Trophoblast cell (in vitro differentiated cells and primary cell): Measurements from ENCODE around the gene IRS2.

Experiments
- DNase-seq, 2 donors: peaks; one replicate each; pipeline ENCODE4 v3.0.0-alpha.2; 2016
- H2AFZ ChIP-seq: 2 replicates; pipeline ENCODE4 v1.6.1; 2013; ENCODE audit warnings: low read length, moderate library complexity, mild to moderate bottlenecking; ENCODE audit not compliant: insufficient read depth, poor library complexity
- H2AK5ac ChIP-seq: 2 replicates; pipeline ENCODE4 v1.6.1; 2013; ENCODE audit warnings: mild to moderate bottlenecking, low read length
- H2BK120ac ChIP-seq: 2 replicates; pipeline ENCODE4 v1.6.1; 2013; ENCODE audit warnings: low read length, mild to moderate bottlenecking, moderate library complexity; ENCODE audit not compliant: insufficient read depth, poor library complexity
- H2BK12ac ChIP-seq: 2 replicates; pipeline ENCODE4 v1.6.1; 2013; ENCODE audit warnings: mild to moderate bottlenecking, low read length, moderate library complexity
- H2BK5ac ChIP-seq: 2 replicates; pipeline ENCODE4 v1.6.1; 2013; ENCODE audit warnings: low read length, low read depth, moderate library complexity, mild to moderate bottlenecking; ENCODE audit not compliant: poor library complexity
- H3K14ac ChIP-seq: 2 replicates; pipeline ENCODE4 v1.6.1; 2013; ENCODE audit warnings: mild to moderate bottlenecking, low read length
- H3K18ac ChIP-seq: 2 replicates; pipeline ENCODE4 v1.6.1; 2013; ENCODE audit warnings: mild to moderate bottlenecking, low read length
- H3K23ac ChIP-seq: 2 replicates; pipeline ENCODE4 v1.6.1; 2013; ENCODE audit warnings: low read length
- H3K27ac ChIP-seq: 2 replicates; pipeline ENCODE4 v1.5.1; 2013; ENCODE audit warnings: low read depth, mild to moderate bottlenecking, inconsistent platforms, low read length, moderate library complexity
- H3K27me3 ChIP-seq: 2 replicates; pipeline ENCODE4 v1.6.1; 2013; ENCODE audit warnings: inconsistent platforms, mild to moderate bottlenecking, low read length, moderate library complexity; ENCODE audit not compliant: insufficient read depth
- H3K36me3 ChIP-seq, 2 experiments: 1 replicate in 1 of 2; 2 replicates in 1 of 2; pipeline ENCODE4 v1.6.1; 2013; ENCODE audit warnings: low read length in 2 of 2, mild to moderate bottlenecking in 2 of 2, moderate library complexity in 1 of 2; ENCODE audit not compliant: insufficient read depth in 2 of 2, control insufficient read depth in 1 of 2
- H3K4ac ChIP-seq: 2 replicates; pipeline ENCODE4 v1.6.1; 2013; ENCODE audit warnings: low read depth, mild to moderate bottlenecking, low read length, moderate library complexity
- H3K4me1 ChIP-seq, 2 experiments: 1 replicate in 1 of 2; 2 replicates in 1 of 2; pipeline ENCODE4 v1.6.1; 2013; ENCODE audit warnings: low read length in 2 of 2, mild to moderate bottlenecking in 2 of 2, moderate library complexity in 1 of 2; ENCODE audit not compliant: insufficient read depth in 2 of 2, control insufficient read depth in 1 of 2
- H3K4me2 ChIP-seq: 2 replicates; pipeline ENCODE4 v1.6.1; 2013; ENCODE audit warnings: inconsistent platforms, mild to moderate bottlenecking, low read length, moderate library complexity
- H3K4me3 ChIP-seq: 2 replicates; pipeline ENCODE4 v1.5.1; 2013; ENCODE audit warnings: mild to moderate bottlenecking, low read depth, low read length, inconsistent platforms
- H3K79me1 ChIP-seq: one replicate; pipeline ENCODE4 v1.6.1; 2013; ENCODE audit warnings: low read length
- H3K79me2 ChIP-seq: 2 replicates; pipeline ENCODE4 v1.6.1; 2013; ENCODE audit warnings: low read length, mild to moderate bottlenecking; ENCODE audit not compliant: control insufficient read depth, insufficient read depth, poor library complexity
- H3K9ac ChIP-seq: 2 replicates; pipeline ENCODE4 v1.6.1; 2013; ENCODE audit warnings: mild to moderate bottlenecking, low read length
- H3K9me3 ChIP-seq: 2 replicates; pipeline ENCODE4 v1.6.1; 2013; ENCODE audit warnings: low read depth, mild to moderate bottlenecking, control low read depth, inconsistent platforms, low read length; ENCODE audit not compliant: insufficient read depth
- H4K12ac ChIP-seq: 2 replicates; pipeline ENCODE4 v1.6.1; 2013; ENCODE audit warnings: low read depth, mild to moderate bottlenecking, low read length, moderate library complexity
- H4K8ac ChIP-seq: 2 replicates; pipeline ENCODE4 v1.6.1; 2013; ENCODE audit warnings: low read depth, mild to moderate bottlenecking, low read length, moderate library complexity
- H4K91ac ChIP-seq: one replicate; pipeline ENCODE4 v1.6.1; 2013; ENCODE audit warnings: low read depth, mild to moderate bottlenecking, low read length, moderate library complexity
- WGBS: extraction: QIAGEN DNeasy Blood & Tissue Kit; methylation state at CpG from one replicate; pipeline ENCODE4 v1.1.7; 2013; ENCODE audit warnings: missing lambda C conversion rate; ENCODE audit not compliant: insufficient read length, insufficient coverage; ENCODE audit errors: extremely low coverage; 5-methylcytosine and 5-hydroxymethylcytosine counted together

Gene IRS2

GRCh38 chr13:109724603-109725002, 61.8 kb downstream of the IRS2 start:
- Histone ChIP-seq H3K4me1 (peaks cover 4% of the 10 kb centered on the region in 2 experiments), H3K14ac (no peak overlapping the region), H2AFZ (no peak overlapping the region), H2BK12ac (no peak overlapping the region), H3K27ac (no peak overlapping the region), H3K18ac (no peak overlapping the region), H2AK5ac (no peak overlapping the region), H3K27me3 (no peaks in the 10 kb centered on the region), H3K79me1 (no peaks in the 10 kb centered on the region), H3K9me3 (no peaks in the 10 kb centered on the region), H4K91ac (no peak overlapping the region), H3K36me3 (no peaks in the 10 kb centered on the region), H3K23ac (no peak overlapping the region), H4K8ac (no peak overlapping the region), H2BK120ac (no peak overlapping the region), H2BK5ac (no peak overlapping the region), H4K12ac (no peak overlapping the region), H3K4ac (no peak overlapping the region), H3K4me2 (no peak overlapping the region), H3K79me2 (no peaks in the 10 kb centered on the region), H3K4me3 (no peak overlapping the region), H3K9ac (no peak overlapping the region)
- WGBS: no CpG with 5 or more reads among the region's 6 CpGs
- no peak for DNase-seq

- no CpG with 5 or more reads among the region's 3 CpGs for WGBS
- Histone ChIP-seq H2BK5ac (no peak overlapping the region), H3K4me3 (no peak overlapping the region), H3K4me2 (no peak overlapping the region), H3K14ac (no peak overlapping the region), H2BK120ac (no peak overlapping the region), H3K9ac (no peak overlapping the region), H2AFZ (no peak overlapping the region), H3K79me2 (no peaks in the 10 kb centered on the region), H3K18ac (no peak overlapping the region), H3K27ac (no peak overlapping the region), H3K36me3 (no peaks in the 10 kb centered on the region), H3K4ac (no peak overlapping the region), H3K9me3 (no peaks in the 10 kb centered on the region), H4K12ac (no peak overlapping the region), H4K91ac (no peak overlapping the region), H3K4me1 (no peaks in the 10 kb centered on the region), H2AK5ac (no peak overlapping the region), H3K27me3 (no peaks in the 10 kb centered on the region), H4K8ac (no peak overlapping the region), H2BK12ac (no peak overlapping the region), H3K79me1 (no peaks in the 10 kb centered on the region), H3K23ac (no peak overlapping the region)
- no peak for DNase-seq
Measured at GRCh38 chr13:109723046-109723445, 63.3 kb downstream of the IRS2 start.

- no peak overlapping the region for H3K4ac ChIP-seq
- no CpG with 5 or more reads among the region's 6 CpGs for WGBS
- no peak overlapping the region for H3K27ac ChIP-seq
Measured at GRCh38 chr13:109722068-109722467, 64.3 kb downstream of the IRS2 start.

GRCh38 chr13:109720758-109721184, 65.6 kb downstream of the IRS2 start:
- no peak overlapping the region for H3K4me2 ChIP-seq
- no peaks in the 10 kb centered on the region for H3K79me2 ChIP-seq
- DNase-seq: no peak
- H3K36me3 ChIP-seq: no peaks in the 10 kb centered on the region
- no peaks in the 10 kb centered on the region for H3K79me1 ChIP-seq
- H4K12ac ChIP-seq: no peak overlapping the region
- no CpG with 5 or more reads among the region's 5 CpGs for WGBS
- H3K4me3 ChIP-seq: no peak overlapping the region
- no peak overlapping the region for H2BK12ac ChIP-seq
- H2AK5ac ChIP-seq: no peak overlapping the region
- no peak overlapping the region for H2BK5ac ChIP-seq
- no peak overlapping the region for H3K4ac ChIP-seq
- no peaks in the 10 kb centered on the region for H3K9me3 ChIP-seq
- no peak overlapping the region for H3K9ac ChIP-seq
- H3K27ac ChIP-seq: no peak overlapping the region
- H3K23ac ChIP-seq: no peak overlapping the region
- no peak overlapping the region for H3K18ac ChIP-seq
- H4K8ac ChIP-seq: no peak overlapping the region
- no peak overlapping the region for H2BK120ac ChIP-seq
- no peak overlapping the region for H4K91ac ChIP-seq
- H3K14ac ChIP-seq: no peak overlapping the region
- H2AFZ ChIP-seq: no peak overlapping the region
- H3K27me3 ChIP-seq: no peaks in the 10 kb centered on the region
- H3K4me1 ChIP-seq: no peaks in the 10 kb centered on the region

More at GRCh38 chr13:109722068-109722467, 64.3 kb downstream of the IRS2 start:
- H3K4me3 ChIP-seq: no peak overlapping the region
- H4K12ac ChIP-seq: no peak overlapping the region
- H3K36me3 ChIP-seq: no peaks in the 10 kb centered on the region
- H2AK5ac ChIP-seq: no peak overlapping the region
- H3K23ac ChIP-seq: no peak overlapping the region
- no peak overlapping the region for H4K91ac ChIP-seq
- H3K27me3 ChIP-seq: no peaks in the 10 kb centered on the region
- H2BK12ac ChIP-seq: no peak overlapping the region
- peak overlapping the region; percentile 8 for H3K14ac ChIP-seq
- H3K79me1 ChIP-seq: no peaks in the 10 kb centered on the region
- H3K4me1 ChIP-seq: no peaks in the 10 kb centered on the region
- no peak for DNase-seq
- H3K9ac ChIP-seq: no peak overlapping the region
- no peak overlapping the region for H4K8ac ChIP-seq
- no peaks in the 10 kb centered on the region for H3K9me3 ChIP-seq
- no peak overlapping the region for H3K18ac ChIP-seq
- H3K4me2 ChIP-seq: no peak overlapping the region
- no peak overlapping the region for H2BK120ac ChIP-seq
- H3K79me2 ChIP-seq: no peaks in the 10 kb centered on the region
- H2BK5ac ChIP-seq: no peak overlapping the region
- H2AFZ ChIP-seq: no peak overlapping the region
